ENCODE results near the gene GIMAP6.
"Not testable (repeated sequence)": the region's sequence is repeated elsewhere in the genome, so short reads cannot be mapped to it uniquely, and the experiment has no call there.

The GIMAP6 gene

DNA sequence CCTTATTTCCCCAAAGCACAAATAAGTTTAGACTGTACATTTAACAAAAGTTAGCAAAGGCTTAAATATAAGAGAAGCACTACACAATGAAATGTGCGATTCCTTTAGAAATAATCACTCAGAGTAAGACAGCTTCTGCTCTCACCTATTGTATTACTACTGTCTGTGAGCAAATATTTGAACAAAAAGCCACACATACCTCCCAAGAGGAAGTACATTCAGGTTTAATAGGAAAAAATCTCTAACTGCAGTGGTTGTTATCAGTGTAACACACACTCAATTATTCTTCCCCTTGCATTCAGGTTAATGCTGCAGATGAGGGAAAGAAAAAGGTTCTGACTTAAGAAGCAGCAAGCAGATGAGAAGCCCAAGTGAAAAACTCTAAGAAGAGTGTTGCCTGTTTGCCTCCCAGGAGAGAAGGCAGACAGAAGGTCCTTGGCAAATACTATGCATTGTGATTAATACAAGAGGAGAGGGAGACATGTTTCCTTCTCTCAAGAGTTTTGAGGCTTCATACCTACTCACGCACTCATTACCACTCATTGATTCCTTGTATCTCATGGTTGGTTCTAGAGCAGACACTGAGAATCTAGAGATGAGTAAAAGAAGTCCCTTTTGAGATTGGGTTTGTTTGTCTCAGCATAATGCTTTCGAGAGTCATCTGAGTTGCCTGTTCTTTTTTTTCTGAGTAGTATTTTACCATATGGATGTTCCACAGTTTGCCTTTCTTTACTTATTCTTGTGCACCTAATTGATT, 51.4 kb downstream of the GIMAP6 start:
- TF ChIP-seq, protein P1, sequence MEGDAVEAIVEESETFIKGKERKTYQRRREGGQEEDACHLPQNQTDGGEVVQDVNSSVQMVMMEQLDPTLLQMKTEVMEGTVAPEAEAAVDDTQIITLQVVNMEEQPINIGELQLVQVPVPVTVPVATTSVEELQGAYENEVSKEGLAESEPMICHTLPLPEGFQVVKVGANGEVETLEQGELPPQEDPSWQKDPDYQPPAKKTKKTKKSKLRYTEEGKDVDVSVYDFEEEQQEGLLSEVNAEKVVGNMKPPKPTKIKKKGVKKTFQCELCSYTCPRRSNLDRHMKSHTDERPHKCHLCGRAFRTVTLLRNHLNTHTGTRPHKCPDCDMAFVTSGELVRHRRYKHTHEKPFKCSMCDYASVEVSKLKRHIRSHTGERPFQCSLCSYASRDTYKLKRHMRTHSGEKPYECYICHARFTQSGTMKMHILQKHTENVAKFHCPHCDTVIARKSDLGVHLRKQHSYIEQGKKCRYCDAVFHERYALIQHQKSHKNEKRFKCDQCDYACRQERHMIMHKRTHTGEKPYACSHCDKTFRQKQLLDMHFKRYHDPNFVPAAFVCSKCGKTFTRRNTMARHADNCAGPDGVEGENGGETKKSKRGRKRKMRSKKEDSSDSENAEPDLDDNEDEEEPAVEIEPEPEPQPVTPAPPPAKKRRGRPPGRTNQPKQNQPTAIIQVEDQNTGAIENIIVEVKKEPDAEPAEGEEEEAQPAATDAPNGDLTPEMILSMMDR (IDR thresholded peaks at IDR 0.05; ENCODE audit: low read length, missing control alignments), result no peak
- DNase-seq (ENCODE audit: low read depth), result no peak

DNA sequence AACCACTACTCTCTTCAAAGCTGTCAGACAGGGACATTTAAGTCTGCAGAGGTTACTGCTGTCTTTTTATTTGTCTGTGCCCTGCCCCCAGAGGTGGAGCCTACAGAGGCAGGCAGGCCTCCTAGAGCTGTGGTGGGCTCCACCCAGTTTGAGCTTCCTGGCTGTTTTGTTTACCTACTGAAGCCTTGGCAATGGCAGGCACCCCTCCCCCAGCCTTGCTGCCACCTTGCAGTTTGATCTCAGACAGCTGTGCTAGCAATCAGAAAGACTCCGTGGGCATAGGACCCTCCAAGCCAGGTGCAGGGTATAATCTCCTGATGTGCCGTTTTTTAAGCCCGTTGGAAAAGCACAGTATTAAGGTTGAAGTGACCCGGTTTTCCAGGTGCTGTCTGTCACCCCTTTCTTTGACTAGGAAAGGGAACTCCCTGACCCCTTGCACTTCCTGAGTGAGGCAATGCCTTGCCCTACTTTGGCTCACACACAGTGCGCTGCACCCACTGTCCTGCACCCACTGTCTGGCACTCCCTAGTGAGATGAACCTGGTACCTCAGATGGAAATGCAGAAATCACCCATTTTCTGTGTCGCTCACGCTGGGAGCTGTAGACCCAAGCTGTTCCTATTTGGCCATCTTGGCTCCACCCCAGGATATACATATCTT, 52.1 kb downstream of the GIMAP6 start:
- not testable (repeated sequence) for DNase-seq (ENCODE audit: low read depth); H3K4me3 ChIP-seq (replicated peaks; ENCODE audit: low read depth, low read length)

More for the DNA sequence above, 51.4 kb downstream of the GIMAP6 start:
- no peak overlapping the region for H3K4me3 ChIP-seq (replicated peaks; ENCODE audit: low read depth, low read length)

Data from fibroblast of pulmonary artery (primary cell).